ENCODE data around the gene NHSL2.

DNA sequence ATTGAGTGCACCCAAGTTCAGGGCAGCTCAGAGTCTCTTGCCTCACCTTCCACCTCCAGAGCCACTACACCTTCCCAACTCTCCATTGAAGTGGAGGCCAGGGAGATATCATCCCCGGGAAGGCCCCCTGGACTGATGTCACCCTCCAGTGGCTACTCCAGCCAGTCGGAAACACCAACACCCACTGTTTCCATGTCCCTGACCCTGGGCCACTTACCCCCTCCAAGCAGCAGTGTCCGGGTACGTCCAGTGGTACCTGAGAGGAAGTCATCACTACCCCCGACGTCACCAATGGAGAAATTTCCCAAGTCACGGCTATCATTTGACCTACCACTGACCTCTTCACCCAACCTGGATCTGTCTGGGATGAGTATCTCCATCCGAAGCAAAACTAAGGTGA lies 228.9 kb downstream of the NHSL2 start:
- TF ChIP-seq, protein P1, sequence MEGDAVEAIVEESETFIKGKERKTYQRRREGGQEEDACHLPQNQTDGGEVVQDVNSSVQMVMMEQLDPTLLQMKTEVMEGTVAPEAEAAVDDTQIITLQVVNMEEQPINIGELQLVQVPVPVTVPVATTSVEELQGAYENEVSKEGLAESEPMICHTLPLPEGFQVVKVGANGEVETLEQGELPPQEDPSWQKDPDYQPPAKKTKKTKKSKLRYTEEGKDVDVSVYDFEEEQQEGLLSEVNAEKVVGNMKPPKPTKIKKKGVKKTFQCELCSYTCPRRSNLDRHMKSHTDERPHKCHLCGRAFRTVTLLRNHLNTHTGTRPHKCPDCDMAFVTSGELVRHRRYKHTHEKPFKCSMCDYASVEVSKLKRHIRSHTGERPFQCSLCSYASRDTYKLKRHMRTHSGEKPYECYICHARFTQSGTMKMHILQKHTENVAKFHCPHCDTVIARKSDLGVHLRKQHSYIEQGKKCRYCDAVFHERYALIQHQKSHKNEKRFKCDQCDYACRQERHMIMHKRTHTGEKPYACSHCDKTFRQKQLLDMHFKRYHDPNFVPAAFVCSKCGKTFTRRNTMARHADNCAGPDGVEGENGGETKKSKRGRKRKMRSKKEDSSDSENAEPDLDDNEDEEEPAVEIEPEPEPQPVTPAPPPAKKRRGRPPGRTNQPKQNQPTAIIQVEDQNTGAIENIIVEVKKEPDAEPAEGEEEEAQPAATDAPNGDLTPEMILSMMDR (IDR thresholded peaks at IDR 0.05): no peak
- no peak for TF ChIP-seq POLR2A (IDR thresholded peaks at IDR 0.05)

Measured in thyroid gland (tissue), 4 donors.